Measurements from ENCODE around the gene TLCD2.

The TLCD2 gene

GRCh38 chr17:1753767-1754429 lies 43.7 kb upstream of the TLCD2 start:
- no peak for TF ChIP-seq CTCF (IDR thresholded peaks at IDR 0.05; ENCODE audit: borderline replicate concordance, insufficient read depth, low read depth, low read length)
- no peak overlapping the region for H3K4me3 ChIP-seq (ENCODE audit: low read depth, low read length)

GRCh38 chr17:1752425-1753262 lies 42.5 kb upstream of the TLCD2 start:
- H3K4me3 ChIP-seq (ENCODE audit: low read depth, low read length): no peak overlapping the region
- TF ChIP-seq CTCF (IDR thresholded peaks at IDR 0.05; ENCODE audit: borderline replicate concordance, insufficient read depth, low read depth, low read length): no peak

GRCh38 chr17:1750628-1751027 lies 40.5 kb upstream of the TLCD2 start:
- no peak for TF ChIP-seq CTCF (IDR thresholded peaks at IDR 0.05; ENCODE audit: borderline replicate concordance, insufficient read depth, low read depth, low read length)
- H3K4me3 ChIP-seq (ENCODE audit: low read depth, low read length): no peak overlapping the region

DNA sequence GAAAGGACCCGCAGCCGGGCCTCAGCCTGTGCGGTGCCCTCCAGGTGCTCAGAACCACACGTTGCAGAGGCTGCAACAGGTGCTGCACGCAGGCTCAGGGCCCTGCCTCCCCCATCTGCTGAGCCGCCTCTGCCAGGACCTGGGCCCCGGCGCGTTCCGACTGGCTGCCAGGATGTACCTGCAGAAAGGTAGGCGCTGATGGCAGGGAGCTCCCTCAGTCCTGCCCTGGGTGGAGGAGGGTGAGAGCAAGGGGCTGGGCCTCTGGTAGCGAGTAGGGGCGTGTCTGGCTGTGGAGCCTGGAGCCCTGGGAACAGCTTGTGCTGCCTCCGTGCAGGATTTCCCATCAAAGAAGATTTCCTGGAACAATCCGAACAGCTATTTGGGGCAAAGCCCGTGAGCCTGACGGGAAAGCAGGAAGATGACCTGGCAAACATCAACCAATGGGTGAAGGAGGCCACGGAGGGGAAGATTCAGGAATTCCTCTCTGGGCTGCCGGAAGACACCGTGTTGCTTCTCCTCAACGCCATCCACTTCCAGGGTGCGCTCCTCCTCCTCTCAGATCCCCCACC lies 36.9 kb upstream of the TLCD2 start:
- TF ChIP-seq CTCF (IDR thresholded peaks at IDR 0.05; ENCODE audit: borderline replicate concordance, insufficient read depth, low read depth, low read length): no peak
- H3K4me3 ChIP-seq (ENCODE audit: low read depth, low read length): no peak overlapping the region

DNA sequence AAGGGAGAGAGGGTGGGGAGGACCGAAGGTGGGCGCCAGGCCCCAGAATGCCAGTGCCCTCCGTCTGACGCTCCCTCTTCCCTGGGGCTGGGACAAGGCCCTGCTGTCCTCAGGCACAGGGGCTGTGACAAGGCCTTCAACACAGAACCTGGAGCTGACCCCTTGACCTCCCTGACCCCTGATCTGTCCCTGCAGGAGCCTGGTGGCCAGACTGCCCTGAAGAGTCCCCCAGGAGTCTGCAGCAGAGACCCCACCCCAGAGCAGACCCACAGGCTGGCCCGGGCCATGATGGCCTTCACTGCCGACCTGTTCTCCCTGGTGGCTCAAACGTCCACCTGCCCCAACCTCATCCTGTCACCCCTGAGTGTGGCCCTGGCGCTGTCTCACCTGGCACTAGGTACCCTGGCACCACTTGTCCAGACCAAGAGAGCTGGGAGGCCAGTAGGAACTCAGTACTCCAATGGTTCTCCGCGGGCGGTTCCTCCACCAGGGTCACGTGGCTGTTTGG lies 35.4 kb upstream of the TLCD2 start:
- TF ChIP-seq CTCF (IDR thresholded peaks at IDR 0.05; ENCODE audit: borderline replicate concordance, insufficient read depth, low read depth, low read length): no peak
- H3K4me3 ChIP-seq (ENCODE audit: low read depth, low read length): no peak overlapping the region

- H3K4me3 ChIP-seq (ENCODE audit: low read depth, low read length): no peak overlapping the region
- no peak for TF ChIP-seq CTCF (IDR thresholded peaks at IDR 0.05; ENCODE audit: borderline replicate concordance, insufficient read depth, low read depth, low read length)
These were observed 34.7 kb upstream of the TLCD2 start for GRCh38 chr17:1744551-1745512.
